GM12878 (cell line): ENCODE measurements around the gene IPO5. TPM values are rescaled to one million over a fixed set of nuclear protein-coding genes. Genes with fewer than 3 reads are reported as not detected.

Source experiments
- ATAC-seq: fragments of 200-7000 bp; cut with Tn5 transposase; 3 replicates; pipeline ENCODE4 v1.9.1; 2020; ENCODE audit warnings: mild to moderate bottlenecking, moderate library complexity
- BruUV-seq: library from RNA; stranded (reverse); fragments of 400-500 nt; replicated peaks from 2 replicates; lab custom pipeline; 2021; lab: Mats Ljungman, UMichigan
- CTCF ChIA-PET: fragments of 300-600 bp; sonication (Branson Sonifier 250); formaldehyde crosslinking; extraction: SDS; loops from one replicate; lab custom pipeline; 2021; ENCODE audit warnings: inconsistent platforms; lab: Yijun Ruan, JAX
- POLR2A ChIA-PET: fragments of 350-600 bp; formaldehyde crosslinking; extraction: SDS; loops from one replicate; lab custom pipeline; 2021; ENCODE audit warnings: inconsistent platforms; lab: Charles Lee
- RAD21 ChIA-PET: fragments of 300-600 bp; sonication (Branson Sonifier 250); formaldehyde crosslinking; loops from one replicate; lab custom pipeline; 2023; ENCODE audit warnings: antibody characterized with exemption; ENCODE audit not compliant: unreplicated experiment; lab: Charles Lee
- SMC1A ChIA-PET: fragments of 300-600 bp; sonication (Branson Sonifier 250); formaldehyde crosslinking; loops from one replicate; lab custom pipeline; 2023; ENCODE audit not compliant: unreplicated experiment, uncharacterized antibody; lab: Charles Lee
- DNase-seq: peaks from one replicate; pipeline ENCODE4 v3.0.0-alpha.2; 2011; ENCODE audit warnings: low read depth, low spot score
- FAIRE-seq: peaks from 3 replicates; lab custom pipeline; 2011; peaks lifted over from hg19 to GRCh38; lab: Jason Lieb, UNC
- H2AFZ ChIP-seq: 2 replicates; pipeline ENCODE4 v1.6.0; 2011; ENCODE audit warnings: low read depth, low read length, control low read depth; ENCODE audit not compliant: control insufficient read depth
- H3K27ac ChIP-seq: 2 replicates; pipeline ENCODE4 v1.5.1; 2011; ENCODE audit warnings: control low read depth; ENCODE audit not compliant: control insufficient read depth, insufficient read depth
- H3K27me3 ChIP-seq, 2 experiments: replicated peaks in 1 of 2; 2 replicates each; pipeline versions ENCODE4 v1.6.0 to v1.6.1; 2011; ENCODE audit warnings: low read length in 1 of 2; ENCODE audit not compliant: control insufficient read depth in 2 of 2, insufficient read depth in 2 of 2
- H3K36me3 ChIP-seq, 2 experiments: 2 replicates each; pipeline ENCODE4 v1.5.1; 2011; ENCODE audit warnings: low read length in 1 of 2; ENCODE audit not compliant: control insufficient read depth in 2 of 2, insufficient read depth in 2 of 2
- H3K4me1 ChIP-seq: 2 replicates; pipeline ENCODE4 v1.6.1; 2011; ENCODE audit warnings: mild to moderate bottlenecking, low read length, moderate library complexity, mixed read lengths; ENCODE audit not compliant: control insufficient read depth, insufficient read depth
- H3K4me2 ChIP-seq: 2 replicates; pipeline ENCODE4 v1.6.0; 2011; ENCODE audit warnings: control low read depth; ENCODE audit not compliant: control insufficient read depth, insufficient read depth
- H3K4me3 ChIP-seq: fragments of 200-600 bp; sonication (generic); 2 replicates; pipeline ENCODE4 v1.5.1; 2016
- H3K79me2 ChIP-seq: 2 replicates; pipeline ENCODE4 v1.6.0; 2011; ENCODE audit warnings: low read length; ENCODE audit not compliant: control insufficient read depth, insufficient read depth
- H3K9ac ChIP-seq: 2 replicates; pipeline ENCODE4 v1.8.0; 2011; ENCODE audit warnings: low read length, control low read depth, mixed read lengths; ENCODE audit not compliant: control insufficient read depth, insufficient read depth
- H3K9me3 ChIP-seq: replicated peaks from 3 replicates; pipeline ENCODE4 v1.5.1; 2011; ENCODE audit warnings: mild to moderate bottlenecking, low read length; ENCODE audit not compliant: control insufficient read depth, insufficient read depth
- H4K20me1 ChIP-seq: 2 replicates; pipeline ENCODE4 v1.6.0; 2011; ENCODE audit not compliant: control insufficient read depth, insufficient read depth
- ATF3 ChIP-seq: IDR thresholded peaks from 2 replicates; pipeline ENCODE4 v1.6.1; 2011; ENCODE audit warnings: low read depth, mild to moderate bottlenecking, low read length, moderate library complexity, borderline replicate concordance; ENCODE audit errors: extremely low read depth
- CEBPZ ChIP-seq: fragments of 150-350 bp; IDR thresholded peaks from 2 replicates; pipeline ENCODE4 v1.6.1; 2016; ENCODE audit warnings: low read depth, low read length
- GABPA ChIP-seq: IDR thresholded peaks from 2 replicates; pipeline ENCODE4 v1.6.1; 2014; ENCODE audit warnings: antibody characterized with exemption, low read depth, mild to moderate bottlenecking, inconsistent platforms
- GATAD2B ChIP-seq: fragments of 450-650 bp; conservative IDR thresholded peaks from 2 replicates; pipeline ENCODE4 v1.6.1; 2017; ENCODE audit warnings: low read depth, mild to moderate bottlenecking, moderate library complexity
- HSF1 ChIP-seq: fragments of 150-350 bp; IDR thresholded peaks from 2 replicates; pipeline ENCODE4 v1.6.1; 2014; ENCODE audit warnings: mild to moderate bottlenecking, low read depth, low read length
- SUPT20H ChIP-seq: IDR thresholded peaks from 2 replicates; pipeline ENCODE4 v1.6.1; 2011; ENCODE audit warnings: low read depth, mild to moderate bottlenecking, low read length, moderate library complexity, borderline replicate concordance; ENCODE audit not compliant: control insufficient read depth
- TARDBP ChIP-seq: IDR thresholded peaks from 2 replicates; pipeline ENCODE4 v1.6.1; 2016; ENCODE audit warnings: borderline replicate concordance
- in situ Hi-C: fragments of 300-500 bp; cut with MboI; formaldehyde crosslinking; loops from 9 replicates; pipeline ENCODE4 v1.14.3; 2018; ENCODE audit warnings: mixed read lengths
- intact Hi-C: fragments of 100-400 bp; cut with micrococcal nuclease; formaldehyde crosslinking; loops from one replicate; pipeline ENCODE4 v1.14.2; 2022; ENCODE audit not compliant: unreplicated experiment
- polyA plus RNA-seq, 11 experiments: library from polyadenylated mRNA; depleted of rRNA in 4 of 11; unstranded in 6 of 11; stranded (reverse) in 5 of 11; fragments of >200 nt; fragmentation: Nextera tagmentation in 4 of 11; fragmentation: Illumina TruSeq in 1 of 11; extraction: Ambion mirVana in 4 of 11; extraction: Trizol in 1 of 11; gene quantifications; 1 replicate in 1 of 11; 2 replicates in 10 of 11; pipeline versions ENCODE4 v1.2.1 to v1.2.3, GENCODE V29; 2011 to 2016; ENCODE audit warnings: inconsistent platforms in 2 of 11, missing spikeins in 2 of 11, low read depth in 1 of 11
- total RNA-seq, 4 experiments: library from RNA; depleted of rRNA in 3 of 4; stranded (reverse); fragments of >200 nt in 3 of 4; fragmentation: Illumina TruSeq in 1 of 4; extraction: Trizol in 1 of 4; gene quantifications; 2 replicates each; pipeline versions ENCODE4 v1.2.1 to v1.2.3, GENCODE V29; 2013 to 2021
- TF ChIP-seq, protein P1 (sequence below): fragments of 450-650 bp; IDR thresholded peaks from 2 replicates; pipeline ENCODE4 v1.6.1; 2017; ENCODE audit warnings: mild to moderate bottlenecking, moderate library complexity
- TF ChIP-seq, protein P2 (sequence below): fragments of 450-650 bp; conservative IDR thresholded peaks from 2 replicates; pipeline ENCODE4 v1.6.1; 2017; ENCODE audit warnings: mild to moderate bottlenecking, moderate library complexity

IPO5 gene
- total and polyA plus RNA-seq, 10 of the 15 experiments (the other 5 are each of a cell fraction or from before 2014, with no cell fraction given), result 45.7 to 196 (median 134) TPM

DNA sequence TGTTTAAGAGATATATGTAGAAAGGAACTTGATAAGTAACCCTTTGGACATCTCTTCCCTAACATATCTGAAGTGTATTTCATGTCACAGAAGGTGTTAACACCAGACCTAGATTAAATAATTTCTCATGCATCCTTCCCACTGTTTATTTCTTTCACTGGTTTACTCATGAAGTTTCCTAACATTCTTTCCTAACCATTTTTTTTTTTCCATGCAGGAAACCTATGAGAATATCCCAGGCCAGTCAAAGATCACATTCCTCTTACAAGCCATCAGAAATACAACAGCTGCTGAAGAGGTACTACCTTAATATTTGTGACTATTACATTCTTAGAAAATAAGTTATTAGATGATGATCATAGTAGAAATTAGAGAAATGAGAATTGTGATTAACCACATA is 28.8 kb downstream of the IPO5 start:
- in situ Hi-C loops, result no loop called here
- no peak overlapping the region for H3K4me3 ChIP-seq
- H4K20me1 ChIP-seq, result no peaks in the 10 kb centered on the region
- DNase-seq (no peak), ATAC-seq (no peak), FAIRE-seq (no peak)
- no peaks in the 10 kb centered on the region for H3K27me3 ChIP-seq
- no peaks in the 10 kb centered on the region for H3K9me3 ChIP-seq
- no peak overlapping the region for H2AFZ ChIP-seq
- H3K79me2 ChIP-seq, result peaks cover 53% of the 10 kb centered on the region
- H3K27ac ChIP-seq, result no peak overlapping the region
- intact Hi-C loops, result no loop called here
- H3K9ac ChIP-seq, result no peak overlapping the region
- H3K4me1 ChIP-seq, result peaks cover 10% of the 10 kb centered on the region
- TF ChIP-seq SUPT20H (no peak), ATF3 (no peak), GABPA (no peak), CEBPZ (no peak), HSF1 (no peak), GATAD2B (no peak), TARDBP (no peak)
- TF ChIP-seq, protein P1, sequence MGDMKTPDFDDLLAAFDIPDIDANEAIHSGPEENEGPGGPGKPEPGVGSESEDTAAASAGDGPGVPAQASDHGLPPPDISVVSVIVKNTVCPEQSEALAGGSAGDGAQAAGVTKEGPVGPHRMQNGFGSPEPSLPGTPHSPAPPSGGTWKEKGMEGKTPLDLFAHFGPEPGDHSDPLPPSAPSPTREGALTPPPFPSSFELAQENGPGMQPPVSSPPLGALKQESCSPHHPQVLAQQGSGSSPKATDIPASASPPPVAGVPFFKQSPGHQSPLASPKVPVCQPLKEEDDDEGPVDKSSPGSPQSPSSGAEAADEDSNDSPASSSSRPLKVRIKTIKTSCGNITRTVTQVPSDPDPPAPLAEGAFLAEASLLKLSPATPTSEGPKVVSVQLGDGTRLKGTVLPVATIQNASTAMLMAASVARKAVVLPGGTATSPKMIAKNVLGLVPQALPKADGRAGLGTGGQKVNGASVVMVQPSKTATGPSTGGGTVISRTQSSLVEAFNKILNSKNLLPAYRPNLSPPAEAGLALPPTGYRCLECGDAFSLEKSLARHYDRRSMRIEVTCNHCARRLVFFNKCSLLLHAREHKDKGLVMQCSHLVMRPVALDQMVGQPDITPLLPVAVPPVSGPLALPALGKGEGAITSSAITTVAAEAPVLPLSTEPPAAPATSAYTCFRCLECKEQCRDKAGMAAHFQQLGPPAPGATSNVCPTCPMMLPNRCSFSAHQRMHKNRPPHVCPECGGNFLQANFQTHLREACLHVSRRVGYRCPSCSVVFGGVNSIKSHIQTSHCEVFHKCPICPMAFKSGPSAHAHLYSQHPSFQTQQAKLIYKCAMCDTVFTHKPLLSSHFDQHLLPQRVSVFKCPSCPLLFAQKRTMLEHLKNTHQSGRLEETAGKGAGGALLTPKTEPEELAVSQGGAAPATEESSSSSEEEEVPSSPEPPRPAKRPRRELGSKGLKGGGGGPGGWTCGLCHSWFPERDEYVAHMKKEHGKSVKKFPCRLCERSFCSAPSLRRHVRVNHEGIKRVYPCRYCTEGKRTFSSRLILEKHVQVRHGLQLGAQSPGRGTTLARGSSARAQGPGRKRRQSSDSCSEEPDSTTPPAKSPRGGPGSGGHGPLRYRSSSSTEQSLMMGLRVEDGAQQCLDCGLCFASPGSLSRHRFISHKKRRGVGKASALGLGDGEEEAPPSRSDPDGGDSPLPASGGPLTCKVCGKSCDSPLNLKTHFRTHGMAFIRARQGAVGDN, result no peak
- TF ChIP-seq, protein P2, sequence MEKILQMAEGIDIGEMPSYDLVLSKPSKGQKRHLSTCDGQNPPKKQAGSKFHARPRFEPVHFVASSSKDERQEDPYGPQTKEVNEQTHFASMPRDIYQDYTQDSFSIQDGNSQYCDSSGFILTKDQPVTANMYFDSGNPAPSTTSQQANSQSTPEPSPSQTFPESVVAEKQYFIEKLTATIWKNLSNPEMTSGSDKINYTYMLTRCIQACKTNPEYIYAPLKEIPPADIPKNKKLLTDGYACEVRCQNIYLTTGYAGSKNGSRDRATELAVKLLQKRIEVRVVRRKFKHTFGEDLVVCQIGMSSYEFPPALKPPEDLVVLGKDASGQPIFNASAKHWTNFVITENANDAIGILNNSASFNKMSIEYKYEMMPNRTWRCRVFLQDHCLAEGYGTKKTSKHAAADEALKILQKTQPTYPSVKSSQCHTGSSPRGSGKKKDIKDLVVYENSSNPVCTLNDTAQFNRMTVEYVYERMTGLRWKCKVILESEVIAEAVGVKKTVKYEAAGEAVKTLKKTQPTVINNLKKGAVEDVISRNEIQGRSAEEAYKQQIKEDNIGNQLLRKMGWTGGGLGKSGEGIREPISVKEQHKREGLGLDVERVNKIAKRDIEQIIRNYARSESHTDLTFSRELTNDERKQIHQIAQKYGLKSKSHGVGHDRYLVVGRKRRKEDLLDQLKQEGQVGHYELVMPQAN, result no peak
- SMC1A ChIA-PET, result no interaction called here
- BruUV-seq, result no TSS peak
- RAD21 ChIA-PET, result no interaction called here
- POLR2A ChIA-PET, result interaction anchor here (0.6 to 1.0 kb wide), 2 partner anchors 16 to 1219 kb away, joined by 3 to 4 read pairs; no protein-coding TSS in a partner anchor
- CTCF ChIA-PET, result interaction anchor here (1.0 kb wide), 1 partner anchor 1287 kb away, joined by 4 read pairs; no protein-coding TSS in a partner anchor
- H3K4me2 ChIP-seq, result peak overlapping the region; percentile 59
- peaks cover 2 to 14% of the 10 kb centered on the region in 2 experiments for H3K36me3 ChIP-seq
